Measurements from ENCODE around the gene TANC2.

TANC2 gene

DNA sequence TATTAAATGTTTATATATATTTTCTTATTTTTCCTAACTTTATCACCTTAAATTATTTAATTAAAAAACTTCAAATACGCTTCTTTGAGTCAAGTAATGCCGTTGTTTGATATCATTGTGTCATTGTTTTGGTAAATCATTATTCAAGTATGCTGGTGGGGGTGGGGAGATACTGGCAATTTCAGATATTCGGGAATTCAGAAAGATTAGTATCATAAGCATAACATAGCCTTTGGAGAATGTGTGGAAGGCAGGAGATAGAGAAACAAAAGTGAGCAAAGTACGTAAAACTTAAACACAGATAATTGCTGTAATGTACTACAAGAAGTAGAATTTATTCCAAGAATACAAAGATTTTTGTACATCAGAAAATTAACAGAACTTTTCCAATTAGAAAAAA, 49.8 kb downstream of the TANC2 start:
- DNase-seq = no peak

Measured in SW 1271 (cell line).